Ovary (tissue), 9 donors: Measurements from ENCODE around the gene HS3ST4. TPM values are rescaled to one million over a fixed set of nuclear protein-coding genes. Genes with fewer than 3 reads are reported as not detected.

Source experiments
- DNase-seq, 5 donors: peaks; one replicate each; pipeline ENCODE4 v3.0.0-alpha.2; 2019 to 2020
- H3K27ac ChIP-seq, 2 donors: fragments of 200-600 bp; one replicate each; pipeline versions ENCODE4 v1.5.1 to v1.8.0; 2019 to 2022
- H3K27me3 ChIP-seq: fragments of 200-600 bp; one replicate; pipeline ENCODE4 v1.8.0; 2022
- H3K36me3 ChIP-seq: fragments of 200-600 bp; sonication (generic); one replicate; pipeline ENCODE4 v1.5.1; 2019
- H3K4me1 ChIP-seq: one replicate; pipeline ENCODE4 v1.8.1; 2013; ENCODE audit warnings: mild to moderate bottlenecking, moderate library complexity; ENCODE audit not compliant: insufficient read depth
- H3K4me3 ChIP-seq: fragments of 200-600 bp; sonication (generic); one replicate; pipeline ENCODE4 v1.5.1; 2017
- H3K9me3 ChIP-seq, 2 donors: fragments of 200-600 bp in 1 of 2; sonication (generic) in 1 of 2; one replicate each; pipeline versions ENCODE4 v1.5.1 to v1.8.1; 2013 to 2019; ENCODE audit warnings: mild to moderate bottlenecking in 1 of 2, moderate library complexity in 1 of 2
- EP300 ChIP-seq: sonication (generic); formaldehyde crosslinking; IDR thresholded peaks from one replicate; pipeline ENCODE4 v1.6.1; 2017; ENCODE audit warnings: antibody characterized with exemption
- POLR2A ChIP-seq: fragments of 450-650 bp; IDR thresholded peaks from one replicate; pipeline ENCODE4 v1.6.1; 2017; ENCODE audit warnings: antibody characterized with exemption, mild to moderate bottlenecking, moderate library complexity
- WGBS, 3 donors: extraction: QIAGEN DNeasy Blood & Tissue Kit in 1 of 3; methylation state at CpG; one replicate each; pipeline versions ENCODE4 v1.1.5 to v1.1.7; 2013 to 2017; 5-methylcytosine and 5-hydroxymethylcytosine counted together
- intact Hi-C, 4 donors: fragments of 100-400 bp; cut with DNase I; formaldehyde crosslinking; loops; one replicate each; pipeline versions ENCODE4 v1.11.0 to v1.15.1; 2022 to 2023
- polyA plus RNA-seq, 2 donors: library from polyadenylated mRNA; stranded (reverse); fragments of 200-250 nt in 1 of 2; fragments of 350-450 nt in 1 of 2; fragmentation: Illumina TruSeq in 1 of 2; extraction: RNeasy Lipid Tissue Mini Kit (QIAGEN cat#74804) in 1 of 2; gene quantifications; one replicate each; pipeline ENCODE4 v1.2.3, GENCODE V29; 2013 to 2014
- total RNA-seq, 7 donors: library from RNA; depleted of rRNA in 2 of 7; stranded (reverse); fragments of >200 nt in 2 of 7; fragmentation: NEBNext Ultra II Directional in 3 of 7; extraction: Animal tissue kit (Norgen Biotek cat#: 25700) in 3 of 7; gene quantifications; one replicate each; pipeline versions ENCODE4 v1.1.0 to v1.2.4, GENCODE V29; 2016 to 2023
- TF ChIP-seq, protein P1 (sequence below), 3 donors: fragments of 450-650 bp in 2 of 3; fragments of 200-600 bp in 1 of 3; IDR thresholded peaks; one replicate each; pipeline versions ENCODE4 v1.5.1 to v1.8.0; 2016 to 2022; ENCODE audit warnings: antibody characterized with exemption in 3 of 3, mild to moderate bottlenecking in 1 of 3
- donor health status: DM: no; HTN: no; CAD: no; lungs with moderate emphysema.
- donor health status: DM: no; HTN: no; CAD: no.
- donor health status: Bipolar disorder and iron deficiency.
- donor health status: DM: yes; HTN: yes; CAD: no.
- donor health status: DM: no; HTN: no; CAD: no.
- donor health status: DM: yes; HTN: yes; CAD: no.

HS3ST4 gene
- total and polyA plus RNA-seq, 9 donors = 0.10 to 0.34 TPM; not detected in 7

DNA sequence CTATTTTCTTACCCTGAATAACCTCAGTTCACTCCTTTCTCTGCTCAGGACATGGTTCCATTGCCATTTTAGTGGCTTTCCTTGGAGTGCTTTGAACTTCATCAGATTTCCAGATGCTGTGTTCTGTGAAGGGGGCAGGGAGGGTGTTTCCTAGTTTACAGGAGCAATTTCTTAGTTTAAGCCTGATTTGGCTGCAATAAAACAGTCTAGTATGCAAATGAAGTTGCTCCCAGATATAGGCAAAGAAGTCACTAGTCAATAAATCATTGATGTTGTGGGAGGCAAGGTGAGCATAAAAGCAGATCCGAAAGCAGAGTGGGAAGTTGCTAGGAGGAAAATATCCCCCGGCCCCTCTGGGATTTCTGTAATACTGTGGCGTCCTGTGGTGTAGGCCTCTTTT is 202.3 kb downstream of the HS3ST4 start:
- H3K36me3 ChIP-seq = no peaks in the 10 kb centered on the region
- no peak overlapping the region for H3K27ac ChIP-seq
- no peaks in the 10 kb centered on the region for H3K9me3 ChIP-seq
- H3K4me3 ChIP-seq = no peak overlapping the region
- no peaks in the 10 kb centered on the region for H3K4me1 ChIP-seq
- H3K27me3 ChIP-seq = no peaks in the 10 kb centered on the region
- DNase-seq = no peak
- intact Hi-C loops = no loop called here
- WGBS, 3 donors = 34 to 41% (median 39%) methylated on average over 3 of the region's 3 CpGs
- TF ChIP-seq EP300 (no peak), POLR2A (no peak)
- TF ChIP-seq, protein P1, sequence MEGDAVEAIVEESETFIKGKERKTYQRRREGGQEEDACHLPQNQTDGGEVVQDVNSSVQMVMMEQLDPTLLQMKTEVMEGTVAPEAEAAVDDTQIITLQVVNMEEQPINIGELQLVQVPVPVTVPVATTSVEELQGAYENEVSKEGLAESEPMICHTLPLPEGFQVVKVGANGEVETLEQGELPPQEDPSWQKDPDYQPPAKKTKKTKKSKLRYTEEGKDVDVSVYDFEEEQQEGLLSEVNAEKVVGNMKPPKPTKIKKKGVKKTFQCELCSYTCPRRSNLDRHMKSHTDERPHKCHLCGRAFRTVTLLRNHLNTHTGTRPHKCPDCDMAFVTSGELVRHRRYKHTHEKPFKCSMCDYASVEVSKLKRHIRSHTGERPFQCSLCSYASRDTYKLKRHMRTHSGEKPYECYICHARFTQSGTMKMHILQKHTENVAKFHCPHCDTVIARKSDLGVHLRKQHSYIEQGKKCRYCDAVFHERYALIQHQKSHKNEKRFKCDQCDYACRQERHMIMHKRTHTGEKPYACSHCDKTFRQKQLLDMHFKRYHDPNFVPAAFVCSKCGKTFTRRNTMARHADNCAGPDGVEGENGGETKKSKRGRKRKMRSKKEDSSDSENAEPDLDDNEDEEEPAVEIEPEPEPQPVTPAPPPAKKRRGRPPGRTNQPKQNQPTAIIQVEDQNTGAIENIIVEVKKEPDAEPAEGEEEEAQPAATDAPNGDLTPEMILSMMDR (IDR thresholded peaks at IDR 0.05) = no peak

DNA sequence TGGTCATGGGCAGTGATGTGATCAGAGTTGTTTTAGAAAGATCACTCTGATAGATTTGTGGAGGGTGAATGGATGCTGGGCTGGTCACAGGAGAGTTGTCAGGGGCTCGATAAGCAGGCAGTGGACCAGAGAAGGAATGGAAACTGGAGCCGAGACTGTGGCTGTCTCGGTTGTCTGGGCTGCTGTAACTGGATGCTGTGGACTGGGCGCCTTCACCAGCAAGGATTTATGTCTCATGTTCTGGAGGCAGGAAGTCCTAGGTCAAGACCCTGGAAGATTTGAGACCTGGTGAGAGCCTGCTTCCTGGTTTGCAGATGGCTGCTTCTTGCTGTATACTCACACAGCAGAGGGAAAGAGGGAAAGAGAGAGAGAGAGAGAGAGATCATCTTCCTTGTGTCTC is 203.6 kb downstream of the HS3ST4 start:
- Histone ChIP-seq H3K36me3 (no peaks in the 10 kb centered on the region), H3K27ac (no peak overlapping the region), H3K4me3 (no peak overlapping the region), H3K4me1 (no peaks in the 10 kb centered on the region), H3K9me3 (no peaks in the 10 kb centered on the region), H3K27me3 (no peaks in the 10 kb centered on the region)
- TF ChIP-seq POLR2A = no peak
- no peak for TF ChIP-seq EP300
- TF ChIP-seq, protein P1 (IDR thresholded peaks at IDR 0.05) = no peak
- intact Hi-C loops = no loop called here
- DNase-seq = no peak
- 1 to 7% (median 6%) methylated on average over 4 of the region's 4 CpGs for WGBS, 3 donors

DNA sequence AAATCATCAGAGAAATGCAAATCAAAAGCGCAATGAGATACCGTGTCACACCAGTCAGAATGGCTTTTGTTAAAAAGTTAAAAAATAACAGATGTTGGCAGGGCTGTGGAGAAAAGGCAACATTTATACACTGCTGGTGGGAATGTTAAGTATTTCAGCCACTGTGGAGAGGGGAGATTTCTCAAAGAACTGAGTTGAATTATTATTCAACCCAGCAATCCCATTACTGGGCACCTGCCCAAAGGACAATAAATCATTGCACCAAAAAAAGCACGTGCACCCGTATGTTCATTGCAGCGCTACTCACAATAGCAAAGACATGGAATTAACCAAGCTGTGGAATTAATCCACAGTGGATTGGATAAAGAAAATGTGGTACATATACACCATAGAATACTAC is 204.7 kb downstream of the HS3ST4 start:
- H3K27me3 ChIP-seq = no peaks in the 10 kb centered on the region
- TF ChIP-seq, protein P1 (IDR thresholded peaks at IDR 0.05) = no peak
- TF ChIP-seq POLR2A (no peak), EP300 (no peak)
- H3K36me3 ChIP-seq = no peaks in the 10 kb centered on the region
- H3K27ac ChIP-seq = no peak overlapping the region
- WGBS, 3 donors = 25 to 34% (median 25%) methylated on average over 5 of the region's 5 CpGs
- DNase-seq = no peak
- no peaks in the 10 kb centered on the region for H3K4me1 ChIP-seq
- intact Hi-C loops = no loop called here
- H3K4me3 ChIP-seq = no peak overlapping the region
- H3K9me3 ChIP-seq = no peaks in the 10 kb centered on the region

DNA sequence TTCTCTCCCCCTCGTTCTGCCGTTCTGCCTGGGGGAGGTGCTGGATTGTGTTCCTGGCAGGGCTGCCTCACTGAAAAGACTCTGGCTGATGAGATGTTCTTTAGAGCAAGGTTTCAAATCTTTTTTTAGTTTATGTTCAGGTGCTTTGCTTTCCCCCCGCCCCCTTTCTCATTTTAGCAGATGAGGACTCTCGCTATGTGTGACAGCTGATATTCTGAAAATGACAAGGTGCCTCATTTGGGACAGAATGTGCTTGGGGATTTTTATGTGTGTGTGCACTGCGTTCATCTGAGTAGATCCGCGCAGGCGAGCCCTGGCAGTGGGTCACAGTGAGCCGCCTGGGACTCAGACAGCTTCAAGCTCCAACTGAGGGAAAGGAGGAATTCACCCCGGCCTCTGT is 205.9 kb downstream of the HS3ST4 start:
- no peaks in the 10 kb centered on the region for H3K4me1 ChIP-seq
- intact Hi-C loops = no loop called here
- H3K4me3 ChIP-seq = no peak overlapping the region
- no peak for DNase-seq
- H3K9me3 ChIP-seq = no peaks in the 10 kb centered on the region
- H3K36me3 ChIP-seq = no peaks in the 10 kb centered on the region
- H3K27ac ChIP-seq = no peak overlapping the region
- TF ChIP-seq, protein P1 (IDR thresholded peaks at IDR 0.05) = no peak
- TF ChIP-seq POLR2A = no peak
- TF ChIP-seq EP300 = no peak
- 41 to 50% (median 44%) methylated on average over 10 of the region's 10 CpGs for WGBS, 3 donors
- no peaks in the 10 kb centered on the region for H3K27me3 ChIP-seq

- WGBS, 3 donors = 46 to 54% (median 51%) methylated on average over 6 of the region's 6 CpGs
These were observed 214.1 kb downstream of the HS3ST4 start for GRCh38 chr16:25905810-25906209.

More at GRCh38 chr16:25905810-25906209, 214.1 kb downstream of the HS3ST4 start:
- no peaks in the 10 kb centered on the region for H3K36me3 ChIP-seq
- H3K4me3 ChIP-seq = no peak overlapping the region
- H3K27me3 ChIP-seq = no peaks in the 10 kb centered on the region
- TF ChIP-seq, protein P1 (IDR thresholded peaks at IDR 0.05) = no peak
- DNase-seq = no peak
- intact Hi-C loops = no loop called here
- H3K4me1 ChIP-seq = no peaks in the 10 kb centered on the region
- no peak overlapping the region for H3K27ac ChIP-seq
- H3K9me3 ChIP-seq = no peaks in the 10 kb centered on the region
